Testis (tissue), 5 donors: Measurements from ENCODE around the gene PLA2G3. TPM values are rescaled to one million over a fixed set of nuclear protein-coding genes. Genes with fewer than 3 reads are reported as not detected.

Experiments
- DNase-seq: peaks from one replicate; pipeline ENCODE4 v3.0.0-alpha.2; 2019
- H3K27ac ChIP-seq, 2 donors: fragments of 200-600 bp; sonication (generic); one replicate each; pipeline ENCODE4 v1.5.1; 2019
- H3K27me3 ChIP-seq: fragments of 200-600 bp; sonication (generic); one replicate; pipeline ENCODE4 v1.5.1; 2019
- H3K36me3 ChIP-seq: fragments of 200-600 bp; sonication (generic); one replicate; pipeline ENCODE4 v1.5.1; 2017; ENCODE audit warnings: low read depth; ENCODE audit errors: missing control alignments
- H3K4me1 ChIP-seq: fragments of 200-600 bp; sonication (generic); one replicate; pipeline ENCODE4 v1.5.1; 2019
- H3K4me3 ChIP-seq, 2 donors: fragments of 200-600 bp; sonication (generic); one replicate each; pipeline ENCODE4 v1.5.1; 2017 to 2019
- H3K9me3 ChIP-seq: fragments of 200-600 bp; sonication (generic); one replicate; pipeline ENCODE4 v1.5.1; 2017
- CTCF ChIP-seq, 3 experiments: fragments of 450-650 bp in 2 of 3; fragments of 200-600 bp in 1 of 3; sonication (generic) in 1 of 3; IDR thresholded peaks; one replicate each; pipeline ENCODE4 v1.5.1; 2016 to 2019; ENCODE audit warnings: antibody characterized with exemption in 3 of 3, mild to moderate bottlenecking in 2 of 3, moderate library complexity in 1 of 3
- POLR2A ChIP-seq: fragments of 450-650 bp; IDR thresholded peaks from one replicate; pipeline ENCODE4 v1.6.1; 2017; ENCODE audit warnings: antibody characterized with exemption, mild to moderate bottlenecking, moderate library complexity
- WGBS, 2 donors: methylation state at CpG; one replicate each; pipeline ENCODE4 v1.1.5; 2018; 5-methylcytosine and 5-hydroxymethylcytosine counted together
- intact Hi-C: fragments of 100-400 bp; cut with DNase I; formaldehyde crosslinking; loops from one replicate; pipeline ENCODE4 v1.15.1; 2023; ENCODE audit warnings: low total_unique reads
- long read RNA-seq, 2 donors: transcript quantifications; one replicate each; lab custom pipeline, GENCODE V29; 2026
- polyA plus RNA-seq: library from polyadenylated mRNA; stranded (reverse); fragments of 350-450 nt; fragmentation: Illumina TruSeq; extraction: RNeasy Lipid Tissue Mini Kit (QIAGEN cat#74804); gene quantifications from one replicate; pipeline ENCODE4 v1.2.3, GENCODE V29; 2014; ENCODE audit warnings: low read depth, low replicate concordance; ENCODE audit not compliant: insufficient read depth
- total RNA-seq, 2 donors: library from RNA; depleted of rRNA; stranded (reverse); fragments of >200 nt; gene quantifications; one replicate each; pipeline ENCODE4 v1.2.3, GENCODE V29; 2016

Gene PLA2G3
- total RNA-seq (under 1 TPM; 0.55 to 0.68 TPM), polyA plus RNA-seq (0.44 TPM)
- long read RNA-seq, donor 1, partial matches to known transcripts = 0 of 1 reads
- long read RNA-seq, donor 1, other reads (novel, unspliced or antisense) = 0 of 1 reads
- long read RNA-seq, donor 2 = 0 reads

- 46% methylated on average over 17 to 24 of the region's 24 CpGs for WGBS, 2 donors
- Histone ChIP-seq H3K4me3 (no peak within 1 kb of the TSS), H3K27ac (no peak within 1 kb of the TSS), H3K36me3 (no peaks in the 10 kb centered on the region), H3K4me1 (no peaks in the 10 kb centered on the region), H3K9me3 (no peaks in the 10 kb centered on the region), H3K27me3 (no peaks in the 10 kb centered on the region)
- DNase-seq = no peak
- TF ChIP-seq CTCF (IDR thresholded peaks at IDR 0.05) = no peak
- no peak for TF ChIP-seq POLR2A
- intact Hi-C loops = loop anchor here (10.0 kb wide), 1 partner anchor 45 kb away; no protein-coding TSS in a partner anchor
Observed at GRCh38 chr22:31139866-31140716, at the start of gene PLA2G3. PLA2G3 (minus strand) TSS chr22:31140508; CDS start chr22:31140354, 154 bp downstream.

- Histone ChIP-seq H3K9me3 (no peaks in the 10 kb centered on the region), H3K27ac (no peak overlapping the region), H3K4me3 (no peak overlapping the region), H3K36me3 (no peaks in the 10 kb centered on the region), H3K27me3 (no peaks in the 10 kb centered on the region), H3K4me1 (no peaks in the 10 kb centered on the region)
- no peak for DNase-seq
- TF ChIP-seq POLR2A (no peak), CTCF (IDR thresholded peaks at IDR 0.05) (no peak)
- intact Hi-C loops = no loop called here
- 70 to 77% methylated on average over 6 of the region's 6 CpGs for WGBS, 2 donors
Observed at GRCh38 chr22:31187627-31188026, 47.3 kb upstream of the PLA2G3 start.

GRCh38 chr22:31185056-31185455 lies 44.7 kb upstream of the PLA2G3 start:
- Histone ChIP-seq H3K4me3 (no peak overlapping the region), H3K27me3 (no peaks in the 10 kb centered on the region), H3K4me1 (no peaks in the 10 kb centered on the region), H3K9me3 (no peaks in the 10 kb centered on the region), H3K27ac (no peak overlapping the region), H3K36me3 (no peaks in the 10 kb centered on the region)
- intact Hi-C loops = no loop called here
- WGBS, 2 donors = 91 to 96% methylated on average over 5 of the region's 5 CpGs
- no peak for DNase-seq
- no peak for TF ChIP-seq POLR2A
- no peak for TF ChIP-seq CTCF (IDR thresholded peaks at IDR 0.05)

- 90 to 93% methylated on average over 2 to 28 of the region's 30 CpGs for WGBS, 2 donors
- Histone ChIP-seq H3K27ac (no peak overlapping the region), H3K4me3 (no peak overlapping the region), H3K27me3 (no peaks in the 10 kb centered on the region), H3K36me3 (no peaks in the 10 kb centered on the region), H3K4me1 (no peaks in the 10 kb centered on the region), H3K9me3 (no peaks in the 10 kb centered on the region)
- no peak for TF ChIP-seq CTCF (IDR thresholded peaks at IDR 0.05)
- no peak for TF ChIP-seq POLR2A
- intact Hi-C loops = no loop called here
- no peak for DNase-seq
Observed at GRCh38 chr22:31184015-31184414, 43.7 kb upstream of the PLA2G3 start.
